Right atrium auricular region (tissue), 2 donors: ENCODE results near the gene IYD. TPM values are rescaled to one million over a fixed set of nuclear protein-coding genes. Genes with fewer than 3 reads are reported as not detected.

ENCODE experiments used
- DNase-seq: peaks from one replicate; pipeline ENCODE4 v3.0.0-alpha.2; 2019; ENCODE audit warnings: low spot score
- H3K27ac ChIP-seq, 2 donors: fragments of 200-600 bp; sonication (generic); 1 replicate in 1 of 2; 2 replicates in 1 of 2; pipeline ENCODE4 v1.5.1; 2016 to 2019
- H3K27me3 ChIP-seq, 2 donors: fragments of 200-600 bp; sonication (generic); one replicate each; pipeline versions ENCODE4 v1.5.1 to v1.6.0; 2017 to 2019
- H3K36me3 ChIP-seq: fragments of 200-600 bp; sonication (generic); one replicate; pipeline ENCODE4 v1.5.1; 2016
- H3K4me1 ChIP-seq, 2 donors: fragments of 200-600 bp; sonication (generic); one replicate each; pipeline versions ENCODE4 v1.5.1 to v1.6.0; 2017 to 2019
- H3K4me3 ChIP-seq, 2 donors: fragments of 200-600 bp; sonication (generic); 1 replicate in 1 of 2; 2 replicates in 1 of 2; pipeline ENCODE4 v1.5.1; 2017 to 2019; ENCODE audit warnings: mild to moderate bottlenecking in 1 of 2, moderate library complexity in 1 of 2
- H3K9me3 ChIP-seq, 2 donors: fragments of 200-600 bp; sonication (generic); one replicate each; pipeline ENCODE4 v1.5.1; 2019
- total RNA-seq, 2 donors: library from RNA; depleted of rRNA; stranded (reverse); fragments of >200 nt; gene quantifications; one replicate each; pipeline ENCODE4 v1.1.0, GENCODE V29; 2016
- TF ChIP-seq, protein P1 (sequence below), 2 donors: fragments of 200-600 bp; sonication (generic); IDR thresholded peaks; one replicate each; pipeline ENCODE4 v1.5.1; 2019; ENCODE audit warnings: antibody characterized with exemption in 2 of 2

IYD gene
- total RNA-seq, 2 donors from 2014 or later: not detected

DNA sequence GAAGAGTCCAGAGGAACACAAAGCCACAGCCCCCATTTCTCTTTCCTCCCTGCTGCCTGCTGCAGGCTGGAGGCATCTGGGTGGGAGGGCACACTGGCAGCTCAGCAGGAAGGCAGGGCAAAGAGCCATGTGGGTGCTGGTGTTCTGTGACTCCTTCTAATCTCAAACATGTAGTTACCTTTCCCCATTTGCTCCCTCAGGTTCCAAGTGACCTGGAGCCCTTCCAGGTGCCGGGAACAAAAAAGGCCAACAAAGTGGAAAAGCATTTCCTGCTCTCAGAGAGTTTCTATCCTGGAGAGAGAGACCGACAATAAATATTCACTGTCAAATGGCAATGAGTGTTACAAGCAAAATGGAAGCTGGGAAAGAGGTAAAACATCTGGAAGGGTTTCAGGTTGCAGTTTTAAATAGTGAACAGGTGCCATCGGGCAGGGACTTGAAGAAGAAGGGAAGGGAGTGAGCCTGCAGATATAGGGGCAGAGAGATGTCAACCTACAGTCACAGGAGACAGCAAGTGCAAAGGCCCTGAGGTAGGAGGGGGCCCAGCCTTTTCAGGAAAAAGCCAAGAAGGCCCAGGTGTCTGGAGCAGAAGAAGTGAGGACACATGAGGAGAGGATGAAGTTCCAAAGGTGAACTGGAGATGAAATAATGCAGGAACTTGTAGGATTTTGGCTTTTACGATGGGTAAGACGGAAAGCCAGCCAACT lies 43.6 kb upstream of the IYD start:
- no peak for DNase-seq
- H3K4me3 ChIP-seq: no peak overlapping the region
- no peaks in the 10 kb centered on the region for H3K9me3 ChIP-seq
- no peaks in the 10 kb centered on the region for H3K36me3 ChIP-seq
- H3K27me3 ChIP-seq: no peaks in the 10 kb centered on the region
- H3K27ac ChIP-seq: no peak overlapping the region
- TF ChIP-seq, protein P1, sequence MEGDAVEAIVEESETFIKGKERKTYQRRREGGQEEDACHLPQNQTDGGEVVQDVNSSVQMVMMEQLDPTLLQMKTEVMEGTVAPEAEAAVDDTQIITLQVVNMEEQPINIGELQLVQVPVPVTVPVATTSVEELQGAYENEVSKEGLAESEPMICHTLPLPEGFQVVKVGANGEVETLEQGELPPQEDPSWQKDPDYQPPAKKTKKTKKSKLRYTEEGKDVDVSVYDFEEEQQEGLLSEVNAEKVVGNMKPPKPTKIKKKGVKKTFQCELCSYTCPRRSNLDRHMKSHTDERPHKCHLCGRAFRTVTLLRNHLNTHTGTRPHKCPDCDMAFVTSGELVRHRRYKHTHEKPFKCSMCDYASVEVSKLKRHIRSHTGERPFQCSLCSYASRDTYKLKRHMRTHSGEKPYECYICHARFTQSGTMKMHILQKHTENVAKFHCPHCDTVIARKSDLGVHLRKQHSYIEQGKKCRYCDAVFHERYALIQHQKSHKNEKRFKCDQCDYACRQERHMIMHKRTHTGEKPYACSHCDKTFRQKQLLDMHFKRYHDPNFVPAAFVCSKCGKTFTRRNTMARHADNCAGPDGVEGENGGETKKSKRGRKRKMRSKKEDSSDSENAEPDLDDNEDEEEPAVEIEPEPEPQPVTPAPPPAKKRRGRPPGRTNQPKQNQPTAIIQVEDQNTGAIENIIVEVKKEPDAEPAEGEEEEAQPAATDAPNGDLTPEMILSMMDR (IDR thresholded peaks at IDR 0.05): no peak
- H3K4me1 ChIP-seq: peaks cover 0 to 32% of the 10 kb centered on the region in 2 donors

DNA sequence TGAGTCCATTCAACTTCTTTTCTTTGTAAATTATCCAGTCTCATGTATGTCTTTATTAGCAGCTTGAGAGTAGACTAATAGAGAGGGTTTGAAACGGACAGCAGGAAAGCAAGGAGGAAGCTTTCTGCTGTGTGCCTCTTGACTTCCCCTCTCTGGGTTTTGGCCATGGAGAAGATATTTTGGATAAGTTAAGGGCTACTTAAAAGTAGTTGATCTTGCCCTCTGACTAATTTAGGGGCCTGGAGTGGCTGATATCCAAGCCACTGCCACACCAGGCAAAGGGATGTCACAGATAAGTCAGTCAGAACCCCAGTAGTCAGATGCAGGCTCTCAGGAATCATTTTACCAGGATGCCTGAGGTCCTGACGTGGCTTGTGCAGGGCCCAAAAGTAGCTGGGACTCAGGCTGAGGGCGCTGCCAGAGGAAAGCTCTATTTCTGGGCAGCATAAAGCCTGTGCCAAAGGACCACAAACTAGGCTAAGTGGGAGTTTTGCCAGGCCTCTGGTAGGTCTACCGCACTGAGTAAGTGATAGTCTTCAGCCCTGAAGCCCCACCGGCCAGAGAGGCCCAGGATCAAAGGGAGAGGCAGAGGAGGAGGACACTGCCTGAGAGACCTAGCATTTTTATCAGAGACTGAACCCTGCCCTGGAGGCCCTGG lies 41.6 kb upstream of the IYD start:
- Histone ChIP-seq H3K27me3 (no peaks in the 10 kb centered on the region), H3K27ac (peak overlapping the region; percentile 27 to 46), H3K4me1 (peaks cover 0 to 22% of the 10 kb centered on the region in 2 donors), H3K36me3 (no peaks in the 10 kb centered on the region), H3K9me3 (no peaks in the 10 kb centered on the region), H3K4me3 (no peak overlapping the region)
- TF ChIP-seq, protein P1 (IDR thresholded peaks at IDR 0.05): no peak
- DNase-seq: no peak

DNA sequence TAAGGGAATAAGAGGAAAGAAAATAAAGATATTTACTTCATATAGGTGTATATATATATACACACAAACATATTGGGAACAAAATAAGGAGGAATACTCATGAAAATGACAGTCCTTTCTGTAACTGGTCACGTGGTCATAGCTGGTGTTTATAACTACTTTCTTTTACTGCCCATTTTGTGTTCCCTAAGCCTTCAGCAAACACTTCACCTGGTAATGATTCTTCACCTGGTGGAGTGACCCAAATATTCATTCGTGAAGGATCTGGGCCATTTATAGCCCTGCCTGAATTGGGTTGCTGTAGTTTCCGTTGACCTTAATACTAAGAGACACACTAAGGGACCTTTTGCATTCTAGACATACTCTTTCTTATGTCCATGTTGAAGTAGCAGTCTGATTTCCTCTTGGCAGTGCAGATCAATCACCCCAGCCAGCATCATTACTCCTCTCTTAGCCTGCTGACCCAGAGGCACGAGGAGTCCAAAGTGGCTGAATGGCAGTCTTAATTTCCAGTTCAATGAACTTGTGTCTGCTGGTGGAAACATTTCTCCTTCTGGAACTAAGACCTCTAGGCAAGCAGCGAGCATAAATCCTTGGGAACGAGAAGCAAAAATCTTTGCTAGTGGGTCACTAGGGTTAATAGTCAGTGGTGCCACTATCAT lies 39.9 kb upstream of the IYD start:
- H3K4me3 ChIP-seq: no peak overlapping the region
- no peak for DNase-seq
- TF ChIP-seq, protein P1 (IDR thresholded peaks at IDR 0.05): no peak
- peaks cover 0 to 16% of the 10 kb centered on the region in 2 donors for H3K4me1 ChIP-seq
- H3K27ac ChIP-seq: no peak overlapping the region
- H3K36me3 ChIP-seq: no peaks in the 10 kb centered on the region
- H3K9me3 ChIP-seq: no peaks in the 10 kb centered on the region
- no peaks in the 10 kb centered on the region for H3K27me3 ChIP-seq

DNA sequence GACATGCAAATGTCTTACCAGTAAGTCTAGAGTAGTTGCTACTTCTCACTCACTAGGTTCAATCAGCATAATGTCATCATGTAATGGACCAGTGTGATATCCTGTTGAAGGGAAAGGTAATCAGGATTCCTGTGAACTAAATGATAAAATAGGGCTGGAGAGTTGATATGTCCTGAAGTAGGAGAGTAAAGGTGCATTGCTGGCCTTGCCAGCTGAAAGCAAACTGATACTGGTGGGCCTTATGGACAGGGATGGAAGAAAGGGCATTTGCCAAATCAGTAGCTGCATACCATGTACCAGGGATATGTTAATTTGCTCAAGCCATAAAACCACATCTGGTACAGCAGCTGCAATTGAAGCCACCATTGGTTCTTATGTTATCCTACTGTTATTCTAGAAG lies 37.5 kb upstream of the IYD start:
- TF ChIP-seq, protein P1 (IDR thresholded peaks at IDR 0.05): no peak
- Histone ChIP-seq H3K27ac (no peak overlapping the region), H3K4me1 (peaks cover 0 to 8% of the 10 kb centered on the region in 2 donors), H3K4me3 (no peak overlapping the region), H3K36me3 (no peaks in the 10 kb centered on the region), H3K9me3 (no peaks in the 10 kb centered on the region), H3K27me3 (no peaks in the 10 kb centered on the region)
- no peak for DNase-seq

DNA sequence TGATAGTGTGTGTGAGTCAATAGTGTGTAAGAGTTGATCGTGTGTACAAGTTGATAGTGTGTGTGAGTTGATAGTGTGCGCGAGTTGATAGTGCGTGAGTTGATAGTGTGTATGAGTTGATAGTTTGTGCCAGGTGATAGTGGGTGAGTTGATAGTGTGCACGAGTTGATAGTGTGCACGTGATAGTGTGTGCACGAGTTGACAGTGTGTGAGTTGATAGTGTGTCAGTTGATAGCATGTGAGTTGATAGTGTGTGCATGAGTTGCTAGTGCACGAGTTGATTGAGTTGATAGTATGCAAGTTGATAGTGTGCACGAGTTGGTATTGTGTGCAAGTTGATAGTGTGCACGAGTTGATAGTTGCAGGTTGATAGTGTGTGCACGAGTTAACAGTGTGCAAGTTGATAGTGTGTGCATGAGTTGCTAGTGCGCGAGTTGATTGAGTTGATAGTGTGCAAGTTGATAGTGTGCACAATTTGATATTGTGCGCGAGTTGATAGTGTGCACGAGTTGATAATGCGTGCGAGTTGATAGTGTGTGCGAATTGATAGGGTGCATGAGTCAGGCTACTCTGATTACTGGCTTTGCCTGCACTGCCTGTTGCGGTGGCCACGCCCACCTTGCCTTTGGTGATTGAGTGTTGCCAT lies 35.8 kb upstream of the IYD start:
- no peak overlapping the region for H3K4me3 ChIP-seq
- no peak for DNase-seq
- TF ChIP-seq, protein P1 (IDR thresholded peaks at IDR 0.05): no peak
- H3K27ac ChIP-seq: no peak overlapping the region
- no peaks in the 10 kb centered on the region for H3K27me3 ChIP-seq
- no peaks in the 10 kb centered on the region for H3K36me3 ChIP-seq
- no peaks in the 10 kb centered on the region for H3K4me1 ChIP-seq
- no peaks in the 10 kb centered on the region for H3K9me3 ChIP-seq
